ENCODE measurements around the gene OSBPL10.
"Not testable (repeated sequence)": the region's sequence is repeated elsewhere in the genome, so short reads cannot be mapped to it uniquely, and the experiment has no call there.

OSBPL10 gene, protein sequence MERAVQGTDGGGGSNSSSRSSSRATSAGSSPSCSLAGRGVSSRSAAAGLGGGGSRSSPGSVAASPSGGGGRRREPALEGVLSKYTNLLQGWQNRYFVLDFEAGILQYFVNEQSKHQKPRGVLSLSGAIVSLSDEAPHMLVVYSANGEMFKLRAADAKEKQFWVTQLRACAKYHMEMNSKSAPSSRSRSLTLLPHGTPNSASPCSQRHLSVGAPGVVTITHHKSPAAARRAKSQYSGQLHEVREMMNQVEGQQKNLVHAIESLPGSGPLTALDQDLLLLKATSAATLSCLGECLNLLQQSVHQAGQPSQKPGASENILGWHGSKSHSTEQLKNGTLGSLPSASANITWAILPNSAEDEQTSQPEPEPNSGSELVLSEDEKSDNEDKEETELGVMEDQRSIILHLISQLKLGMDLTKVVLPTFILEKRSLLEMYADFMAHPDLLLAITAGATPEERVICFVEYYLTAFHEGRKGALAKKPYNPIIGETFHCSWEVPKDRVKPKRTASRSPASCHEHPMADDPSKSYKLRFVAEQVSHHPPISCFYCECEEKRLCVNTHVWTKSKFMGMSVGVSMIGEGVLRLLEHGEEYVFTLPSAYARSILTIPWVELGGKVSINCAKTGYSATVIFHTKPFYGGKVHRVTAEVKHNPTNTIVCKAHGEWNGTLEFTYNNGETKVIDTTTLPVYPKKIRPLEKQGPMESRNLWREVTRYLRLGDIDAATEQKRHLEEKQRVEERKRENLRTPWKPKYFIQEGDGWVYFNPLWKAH

GRCh38 chr3:31981206-31982181 is at the start of gene OSBPL10, which contains the start of gene ZNF860:
Gene OSBPL10 (minus strand): TSS chr3:31981262. CDS start chr3:31981179, 83 bp downstream.
Gene ZNF860 (plus strand): TSS chr3:31981750. CDS start chr3:31989080, 7,330 bp downstream.
- peak; percentile 85 for DNase-seq

GRCh38 chr3:32026593-32026992 is 45.5 kb upstream of the OSBPL10 start:
- DNase-seq = no peak

- no peak for DNase-seq
Observed at GRCh38 chr3:32022947-32023346, 41.9 kb upstream of the OSBPL10 start.

GRCh38 chr3:32021748-32022147 is 40.7 kb upstream of the OSBPL10 start:
- DNase-seq = no peak

DNA sequence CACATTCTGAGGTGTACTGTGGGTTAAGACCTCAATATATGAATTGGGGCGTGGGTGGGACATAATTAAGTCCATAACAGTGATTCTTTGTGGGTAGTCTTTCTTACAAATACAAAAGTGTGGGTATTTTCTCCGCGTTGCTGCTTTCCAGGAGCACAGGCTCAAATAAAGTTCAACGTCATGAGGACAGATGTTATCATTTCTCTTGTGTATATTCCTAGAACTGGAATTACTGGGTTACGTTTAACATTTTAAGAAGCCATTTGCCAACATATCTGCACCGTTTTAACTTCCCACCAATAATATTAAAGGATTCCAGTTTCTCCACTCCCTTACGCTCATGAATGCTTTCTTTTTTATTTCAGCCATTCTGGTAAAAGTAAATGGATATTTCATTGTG is 40.1 kb upstream of the OSBPL10 start:
- no peak for DNase-seq

GRCh38 chr3:32018757-32019564 is 37.9 kb upstream of the OSBPL10 start:
- peak; percentile 35 for DNase-seq

DNA sequence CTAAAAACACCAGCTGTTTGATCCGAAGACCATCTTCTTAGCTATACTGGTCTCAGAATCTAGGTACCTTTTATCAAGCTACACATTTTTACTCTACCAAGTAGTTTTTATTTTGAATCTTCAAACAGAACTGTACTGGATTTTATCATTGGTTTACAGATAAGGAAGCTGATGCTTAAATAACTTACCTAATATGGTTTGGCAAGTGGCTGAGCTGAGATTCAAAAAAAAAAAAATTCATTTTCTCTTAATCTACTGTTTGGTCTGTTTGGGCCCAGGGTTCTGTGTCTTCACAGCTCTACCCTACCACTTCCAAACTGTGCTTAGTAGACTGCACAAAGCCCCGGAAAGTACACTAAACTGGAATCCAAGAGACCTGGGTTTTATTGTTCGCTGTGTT is 36.2 kb upstream of the OSBPL10 start:
- no peak for DNase-seq

DNA sequence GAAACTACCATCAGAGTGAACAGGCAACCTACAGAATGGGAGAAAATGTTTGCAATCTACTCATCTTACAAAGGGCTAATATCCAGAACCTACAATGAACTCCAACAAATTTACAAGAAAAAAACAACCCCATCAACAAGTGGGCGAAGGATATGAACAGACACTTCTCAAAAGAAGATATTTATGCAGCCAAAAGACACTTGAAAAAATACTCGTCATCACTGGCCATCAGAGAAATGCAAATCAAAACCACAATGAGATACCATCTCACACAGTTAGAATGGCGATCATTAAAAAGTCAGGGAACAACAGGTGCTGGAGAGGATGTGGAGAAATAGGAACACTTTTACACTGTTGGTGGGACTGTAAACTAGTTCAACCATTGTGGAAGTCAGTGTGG is 34.6 kb upstream of the OSBPL10 start:
- DNase-seq = not testable (repeated sequence)

DNA sequence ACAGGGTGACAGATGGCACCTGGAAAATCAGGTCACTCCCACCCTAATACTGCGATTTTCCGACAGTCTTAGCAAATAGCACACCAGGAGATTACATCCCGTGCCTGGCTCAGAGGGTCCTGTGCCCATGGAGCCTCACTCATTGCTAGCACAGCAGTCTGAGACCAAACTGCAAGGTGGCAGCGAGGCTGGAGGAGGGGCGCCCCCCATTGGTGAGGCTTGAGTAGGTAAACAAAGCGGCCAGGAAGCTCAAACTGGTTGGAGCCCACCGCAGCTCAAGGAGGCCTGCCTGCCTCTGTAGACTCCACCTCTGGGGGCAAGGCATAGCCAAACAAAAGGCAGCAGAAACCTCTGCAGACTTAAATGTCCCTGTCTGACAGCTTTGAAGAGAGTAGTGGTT is 29.6 kb upstream of the OSBPL10 start:
- not testable (repeated sequence) for DNase-seq

- DNase-seq = no peak
Observed at GRCh38 chr3:32009957-32010356, 28.9 kb upstream of the OSBPL10 start.

DNA sequence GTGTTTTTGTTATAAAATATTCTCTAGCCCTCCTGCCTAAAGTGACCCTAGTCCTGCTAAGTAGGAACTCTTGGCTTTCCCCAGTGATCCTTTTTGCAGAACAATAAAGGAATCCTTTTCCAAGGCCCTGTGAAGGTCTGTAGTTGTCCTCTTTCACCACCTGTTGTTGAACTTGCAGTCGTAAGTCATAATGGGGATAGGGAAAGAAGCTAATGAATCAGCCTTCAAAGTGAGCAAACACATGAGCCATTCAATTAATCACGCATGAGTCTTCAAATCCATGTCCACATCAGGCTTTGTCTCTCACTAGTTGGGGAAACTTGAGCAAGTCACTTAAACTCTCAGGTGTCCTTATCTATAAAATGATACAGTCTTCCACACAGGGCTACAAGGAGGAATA is 28.0 kb upstream of the OSBPL10 start:
- DNase-seq = no peak

DNA sequence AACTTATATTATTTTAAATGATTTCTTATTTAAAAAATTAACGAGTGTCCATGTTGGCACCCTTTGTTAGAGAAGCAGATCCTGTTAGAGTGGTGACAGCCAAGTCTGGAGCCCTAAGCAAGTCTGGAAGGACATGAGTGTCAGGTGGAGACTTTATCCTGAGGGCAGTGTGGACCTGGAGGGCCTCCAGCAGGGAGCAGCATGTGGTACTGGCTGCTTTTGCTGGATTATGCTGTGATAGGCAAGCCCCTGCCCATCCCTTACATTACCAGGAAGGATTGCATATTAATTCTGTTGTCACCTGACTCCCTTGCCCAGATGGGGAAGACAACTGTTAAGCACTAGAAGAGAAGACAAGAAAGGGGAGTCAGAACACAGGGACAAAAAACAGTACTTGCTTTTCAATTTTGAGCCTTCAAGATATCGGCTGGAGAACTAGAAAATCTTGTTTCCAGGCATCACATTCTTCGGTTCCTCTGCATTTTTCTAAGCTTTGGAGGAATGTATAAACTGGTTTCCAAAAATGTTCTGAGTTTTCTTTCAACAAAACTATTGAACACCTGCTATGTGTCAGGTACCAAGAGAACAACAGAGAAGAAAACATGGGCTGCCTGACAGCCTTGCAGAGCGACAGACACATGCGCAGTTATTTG is 23.2 kb upstream of the OSBPL10 start:
- no peak for DNase-seq

- DNase-seq = no peak
Observed at GRCh38 chr3:32003380-32003779, 22.3 kb upstream of the OSBPL10 start.

GRCh38 chr3:32002561-32003368 is 21.7 kb upstream of the OSBPL10 start:
- no peak for DNase-seq

DNA sequence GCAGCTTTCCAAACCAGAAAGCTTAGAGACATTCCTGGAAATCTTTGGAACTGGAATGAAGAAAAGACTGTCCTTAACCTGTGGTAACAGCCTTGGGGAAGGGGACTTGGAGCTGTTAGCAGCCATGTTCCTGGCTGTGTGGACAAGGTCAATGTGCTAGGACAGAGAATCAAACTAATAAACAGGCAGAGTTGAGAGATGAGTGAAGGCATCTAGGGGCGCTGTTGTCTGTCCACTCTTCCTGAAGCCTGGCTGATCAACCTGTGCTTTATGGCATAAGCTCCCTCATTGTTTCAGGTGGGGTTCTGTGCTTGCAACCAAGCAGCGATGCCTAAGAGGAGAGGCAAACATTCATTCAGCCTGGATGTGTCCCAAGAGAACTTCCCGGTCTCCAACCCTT is 19.8 kb upstream of the OSBPL10 start:
- no peak for DNase-seq

GRCh38 chr3:31999907-32000439 is 18.9 kb upstream of the OSBPL10 start:
- no peak for DNase-seq

- DNase-seq = no peak
Observed at GRCh38 chr3:31997500-31997899, 16.4 kb upstream of the OSBPL10 start.

DNA sequence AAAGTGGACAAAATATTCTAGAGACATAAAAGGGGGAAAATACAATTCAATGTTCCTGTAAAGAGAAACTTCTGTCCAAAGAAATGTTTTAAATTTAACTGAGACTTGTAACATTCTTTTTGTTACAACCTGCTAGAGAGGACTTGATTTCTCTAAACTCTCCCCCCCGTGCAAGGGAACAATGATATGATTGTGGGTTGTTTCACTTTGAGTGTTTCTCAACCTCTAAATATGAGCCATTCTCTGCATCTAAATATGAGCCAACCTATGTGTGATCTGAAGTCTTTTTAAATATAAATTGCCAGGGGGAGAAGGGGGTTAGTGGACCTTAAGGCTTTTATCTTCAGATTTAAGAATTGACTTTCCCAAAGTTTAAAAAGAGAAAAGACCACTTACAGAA is 15.1 kb upstream of the OSBPL10 start:
- DNase-seq = no peak

DNA sequence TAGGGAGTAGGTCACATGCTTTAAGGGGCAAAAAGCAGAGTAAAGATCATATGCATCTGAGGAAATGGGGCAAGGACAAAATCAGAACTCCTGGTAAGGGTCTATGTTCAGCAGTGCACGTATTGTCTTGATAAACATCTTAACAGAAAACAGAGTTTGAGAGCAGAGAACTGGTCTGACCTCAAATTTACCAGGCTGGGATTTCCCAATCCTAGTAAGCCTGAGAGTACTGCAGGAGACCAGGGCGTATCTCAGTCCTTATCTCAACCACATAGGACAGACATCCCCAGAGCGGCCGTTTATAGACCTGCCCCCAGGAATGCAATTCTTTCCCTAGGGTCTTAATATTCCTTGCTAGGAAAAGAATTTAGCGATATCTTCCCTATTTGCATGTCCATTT is 14.0 kb upstream of the OSBPL10 start:
- not testable (repeated sequence) for DNase-seq

DNA sequence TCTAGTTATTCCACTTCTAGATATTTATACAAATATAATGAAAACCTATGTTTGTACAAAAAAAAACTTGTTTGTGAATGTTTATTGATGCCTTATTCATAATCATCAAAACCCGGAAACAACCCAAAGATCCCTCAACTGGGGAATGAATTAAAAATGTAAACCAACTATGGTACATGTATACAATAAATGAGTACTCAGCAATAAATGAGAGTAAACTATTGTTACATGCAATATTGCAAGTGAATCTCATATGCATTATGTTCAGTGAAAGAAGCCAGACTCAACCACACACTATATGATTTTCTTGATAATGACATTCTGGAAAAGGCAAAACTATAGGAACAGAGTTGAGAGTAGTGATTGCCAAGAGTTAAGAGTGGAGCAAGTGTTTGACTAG is 12.8 kb upstream of the OSBPL10 start:
- no peak for DNase-seq
